Islet of Langerhans (tissue), 1 donor: ENCODE data around the gene GJC2.

Source experiments
- FAIRE-seq: peaks from one replicate; lab custom pipeline; 2011; peaks lifted over from hg19 to GRCh38; lab: Jason Lieb, UNC

The GJC2 gene

GRCh38 chr1:228145463-228146416 lies 4.0 kb upstream of the GJC2 start:
- FAIRE-seq: no peak

- FAIRE-seq: no peak
These were observed 3.1 kb upstream of the GJC2 start for GRCh38 chr1:228146417-228147150.

- no peak for FAIRE-seq
These were observed 2.5 kb upstream of the GJC2 start for GRCh38 chr1:228147151-228147693.

- no peak for FAIRE-seq
These were observed 2.0 kb upstream of the GJC2 start for GRCh38 chr1:228147768-228148167.

- FAIRE-seq: no peak
These were observed 1.4 kb upstream of the GJC2 start for GRCh38 chr1:228148196-228148861.

GRCh38 chr1:228148935-228149405 lies 760 bp upstream of the GJC2 start:
- no peak for FAIRE-seq

GRCh38 chr1:228150120-228150460 lies 360 bp downstream of the GJC2 start:
- no peak for FAIRE-seq

- no peak for FAIRE-seq
These were observed 890 bp downstream of the GJC2 start for GRCh38 chr1:228150461-228151179.

GRCh38 chr1:228151180-228151925 lies 1.6 kb downstream of the GJC2 start:
- no peak for FAIRE-seq

- FAIRE-seq: no peak
These were observed 2.6 kb downstream of the GJC2 start for GRCh38 chr1:228152097-228152917.

- FAIRE-seq: no peak
These were observed 3.2 kb downstream of the GJC2 start for GRCh38 chr1:228152918-228153258.

- no peak for FAIRE-seq
These were observed 4.4 kb downstream of the GJC2 start for GRCh38 chr1:228154021-228154669.

- FAIRE-seq: no peak
These were observed 5.2 kb downstream of the GJC2 start for GRCh38 chr1:228154670-228155571.

GRCh38 chr1:228155596-228156514 lies 6.1 kb downstream of the GJC2 start:
- FAIRE-seq: no peak

GRCh38 chr1:228156515-228156881 lies 6.8 kb downstream of the GJC2 start:
- no peak for FAIRE-seq

- no peak for FAIRE-seq
These were observed 7.4 kb downstream of the GJC2 start for GRCh38 chr1:228156941-228157728.

- FAIRE-seq: no peak
These were observed 8.0 kb downstream of the GJC2 start for GRCh38 chr1:228157729-228158126.
